Stimulated activated CD8-positive, alpha-beta memory T cell treated with anti-CD3 and anti-CD28 coated beads, Interleukin-15, amount 100 ng/mL, for 4 hours (primary cell): Measurements from ENCODE around the gene SGMS1.
"Not testable (repeated sequence)": the region's sequence is repeated elsewhere in the genome, so short reads cannot be mapped to it uniquely, and the experiment has no call there.

Source experiments
- DNase-seq, 2 donors: peaks; one replicate each; pipeline ENCODE4 v3.0.0-alpha.2; 2020; ENCODE audit warnings: low read depth in 2 of 2

The SGMS1 gene

GRCh38 chr10:50536617-50537240, 87.0 kb downstream of the SGMS1 start:
- DNase-seq, result no peak

DNA sequence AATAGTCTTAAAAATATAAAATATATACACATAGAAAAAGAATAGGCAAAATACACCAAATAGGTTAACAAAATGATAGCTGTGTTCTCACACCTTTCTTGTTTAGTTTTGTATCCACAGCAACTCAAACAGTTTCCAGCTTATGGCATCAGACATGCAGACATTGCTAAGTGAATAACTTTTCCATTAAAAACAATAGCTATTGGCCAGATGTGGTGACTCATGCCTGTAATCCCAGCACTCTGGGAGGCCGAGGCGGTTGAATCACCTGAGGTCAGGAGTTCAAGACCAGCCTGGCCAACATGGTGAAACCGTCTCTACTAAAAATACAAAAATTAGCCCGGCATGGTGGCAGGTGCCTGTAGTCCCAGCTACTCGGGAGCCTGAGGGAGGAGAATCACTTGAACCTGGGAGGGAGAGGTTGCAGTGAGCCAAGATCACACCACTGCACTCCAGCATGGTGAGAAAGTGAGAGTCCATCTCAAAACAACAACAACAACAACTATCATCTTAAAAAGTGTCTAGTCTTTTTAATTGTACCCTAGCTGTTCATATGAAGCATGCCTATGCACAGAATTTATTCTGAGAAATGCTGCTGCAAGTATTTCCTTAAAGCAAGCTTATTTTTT, 88.9 kb downstream of the SGMS1 start:
- DNase-seq, result not testable (repeated sequence)

DNA sequence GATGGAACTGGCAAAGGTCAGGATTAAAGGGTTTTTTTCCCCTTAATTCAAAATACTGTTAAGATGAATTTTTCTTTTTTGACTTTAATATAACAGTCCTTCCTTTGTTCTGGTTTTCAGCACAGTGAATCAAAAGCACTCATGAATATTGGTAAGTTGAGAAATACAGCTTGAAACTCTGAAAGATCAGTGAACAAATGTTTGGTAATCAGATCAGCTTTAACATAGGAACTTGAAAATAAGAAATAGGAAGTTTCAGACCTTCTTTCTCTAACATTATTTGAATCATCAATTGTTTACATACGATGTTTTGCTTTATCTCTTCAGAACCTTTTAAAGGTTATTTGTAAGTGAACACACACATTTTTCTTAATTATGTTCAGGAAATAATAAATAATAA, 90.5 kb downstream of the SGMS1 start:
- DNase-seq, result no peak

DNA sequence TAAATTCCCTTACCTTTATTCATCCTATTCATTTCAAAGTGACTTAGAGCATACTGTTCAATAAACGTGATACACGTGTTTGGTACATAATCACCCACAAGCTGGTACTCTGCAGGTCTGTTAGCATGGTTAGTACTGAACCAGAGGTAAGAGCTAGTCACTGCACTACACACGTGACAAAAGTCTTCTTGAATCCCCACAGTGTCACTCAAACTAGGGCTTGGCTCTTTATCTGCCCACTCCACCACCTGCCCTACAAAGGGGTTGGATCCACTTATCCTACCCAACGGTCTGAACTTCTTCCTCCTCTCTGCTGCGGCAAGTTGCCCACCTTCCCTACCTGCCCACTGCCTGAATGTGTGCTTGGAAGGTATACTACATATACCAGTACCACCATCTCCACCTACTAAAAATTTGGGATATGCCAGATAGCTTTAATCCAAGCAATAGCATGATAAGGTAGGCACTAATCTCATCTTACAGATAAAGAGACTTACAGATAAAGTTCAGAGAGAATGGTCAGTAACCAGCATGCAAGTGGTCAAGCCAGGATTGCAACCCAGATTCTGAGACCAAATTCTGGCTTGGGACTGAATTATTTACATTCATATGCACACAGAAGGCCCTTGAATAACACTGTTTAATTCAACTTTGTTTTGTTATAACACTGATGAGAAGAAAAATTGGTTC, 92.2 kb downstream of the SGMS1 start:
- DNase-seq, result no peak

DNA sequence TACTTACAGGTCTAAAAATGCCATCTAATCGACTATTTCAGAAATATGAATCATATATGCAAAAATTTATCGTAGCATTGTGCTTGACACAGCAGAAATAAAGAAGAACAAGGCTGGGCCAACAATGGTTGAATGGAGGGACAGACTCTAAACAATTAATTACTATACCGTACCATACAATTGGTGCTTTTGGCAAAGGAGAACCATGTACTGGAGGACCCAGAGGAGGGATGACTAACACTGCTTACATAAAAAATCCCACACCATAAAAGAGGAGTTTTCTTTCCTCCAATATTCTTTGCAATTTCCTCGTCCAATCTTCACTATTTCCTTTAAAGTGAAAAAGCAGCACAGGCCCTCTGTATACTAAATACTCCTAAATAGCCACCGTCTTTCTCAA, 94.1 kb downstream of the SGMS1 start:
- no peak for DNase-seq

DNA sequence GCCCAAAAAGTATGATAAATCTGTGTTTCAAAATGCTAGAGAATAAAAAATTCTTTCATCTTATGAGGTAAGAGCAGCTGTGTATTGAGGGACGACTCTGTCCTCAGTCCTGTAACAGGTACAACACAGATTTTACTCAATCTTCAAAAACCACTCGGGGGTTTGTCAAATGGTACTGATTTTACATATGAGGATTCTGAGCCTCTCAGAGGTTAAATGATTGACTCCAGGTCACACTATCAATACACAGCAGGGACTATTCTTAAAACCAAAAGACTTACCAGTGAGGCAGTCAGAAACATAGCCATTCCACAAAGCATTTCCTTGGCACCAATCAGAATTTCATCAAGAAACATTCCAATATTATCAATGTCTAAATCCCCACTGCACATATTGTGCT, 95.5 kb downstream of the SGMS1 start:
- DNase-seq, result no peak

GRCh38 chr10:50527442-50528043, 96.2 kb downstream of the SGMS1 start:
- no peak for DNase-seq

- DNase-seq, result no peak
These were observed 97.6 kb downstream of the SGMS1 start for GRCh38 chr10:50526185-50526584.

- no peak for DNase-seq
These were observed 100.4 kb downstream of the SGMS1 start for GRCh38 chr10:50523357-50523756.

DNA sequence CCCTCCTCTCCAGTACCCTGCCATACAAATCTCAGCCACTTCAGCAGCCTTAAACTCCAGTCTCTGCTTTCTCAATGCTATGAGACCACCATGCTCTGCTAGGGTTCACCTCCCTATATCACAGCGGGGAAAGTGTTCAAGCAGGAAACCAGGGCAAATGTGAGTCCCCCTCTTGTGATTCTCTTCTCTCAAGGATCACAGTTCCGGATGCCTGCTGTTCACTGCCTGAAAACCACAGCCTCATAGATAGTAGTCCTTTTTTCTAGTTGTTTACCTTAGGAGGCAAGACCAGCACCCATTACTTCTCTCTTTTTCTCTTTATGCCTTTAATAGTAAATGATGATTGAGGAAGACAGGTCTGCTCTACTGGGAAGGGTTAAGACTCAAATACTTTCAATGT, 100.8 kb downstream of the SGMS1 start:
- DNase-seq, result no peak

DNA sequence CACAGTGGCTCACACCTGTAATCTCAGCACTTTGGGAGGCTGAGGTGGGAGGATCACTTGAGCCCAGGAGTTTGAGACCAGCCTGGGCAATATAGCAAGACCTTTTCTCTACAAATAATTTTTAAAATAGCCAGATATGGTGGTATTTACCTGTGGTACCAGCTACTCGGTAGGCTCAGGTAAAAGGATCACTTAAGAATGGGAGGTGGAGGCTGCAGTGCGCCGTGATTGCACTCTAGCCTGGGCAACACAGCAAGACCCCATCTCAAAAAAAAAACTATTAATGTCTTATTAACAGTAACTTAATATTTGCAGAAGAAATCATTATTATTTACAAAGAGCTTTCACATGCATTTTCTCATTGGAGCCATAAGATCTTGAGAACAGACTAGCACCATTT, 103.6 kb downstream of the SGMS1 start:
- no peak for DNase-seq

- DNase-seq, result no peak
These were observed 106.1 kb downstream of the SGMS1 start for GRCh38 chr10:50517626-50518025.

GRCh38 chr10:50516171-50516570, 107.6 kb downstream of the SGMS1 start:
- no peak for DNase-seq

- no peak for DNase-seq
These were observed 108.3 kb downstream of the SGMS1 start for GRCh38 chr10:50515420-50515819.

DNA sequence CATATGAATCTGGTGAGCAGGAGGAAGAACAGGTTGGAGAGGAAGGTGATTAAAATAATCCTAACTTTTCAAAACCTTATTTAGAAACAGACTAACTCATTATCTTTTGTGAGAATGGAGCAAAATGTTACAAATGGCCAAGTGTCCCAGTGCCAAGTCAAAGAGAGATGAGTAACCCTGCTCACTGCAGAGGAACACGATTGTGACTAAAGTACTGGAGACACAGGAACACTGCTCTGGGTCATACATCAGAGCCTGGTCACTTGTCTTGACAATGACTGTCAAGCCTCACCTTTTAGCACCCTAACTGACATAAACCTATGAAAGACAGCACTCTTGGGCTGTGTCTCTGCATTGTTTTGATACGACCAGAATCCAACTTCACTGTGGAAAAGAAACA, 108.8 kb downstream of the SGMS1 start:
- DNase-seq, result no peak

- no peak for DNase-seq
These were observed 109.8 kb downstream of the SGMS1 start for GRCh38 chr10:50513956-50514355.

GRCh38 chr10:50512743-50513416, 110.9 kb downstream of the SGMS1 start:
- no peak for DNase-seq

DNA sequence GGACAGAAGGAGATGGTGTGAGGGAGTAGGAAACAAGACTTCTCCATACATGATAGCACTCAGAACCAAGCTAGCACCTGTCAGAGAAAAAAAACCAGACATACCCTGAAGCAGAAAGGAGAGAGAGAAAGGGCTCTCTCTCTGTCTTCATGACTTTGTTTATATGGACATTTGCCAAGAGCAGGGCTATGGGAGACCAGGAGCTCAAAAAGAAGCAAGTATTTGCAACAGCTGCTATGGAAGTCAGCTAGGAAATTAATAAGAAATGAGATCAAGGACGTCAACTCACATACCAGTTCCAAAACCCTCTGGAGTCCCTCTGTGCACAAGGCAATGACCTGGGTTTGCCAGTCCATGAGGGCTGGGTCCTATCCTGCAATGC, 111.6 kb downstream of the SGMS1 start:
- DNase-seq, result no peak

GRCh38 chr10:50511492-50512213, 112.1 kb downstream of the SGMS1 start:
- DNase-seq, result no peak

GRCh38 chr10:50510517-50511473, 113.0 kb downstream of the SGMS1 start:
- no peak for DNase-seq
